CD4-positive, alpha-beta memory T cell (primary cell): ENCODE results near the gene OCRL. TPM values are rescaled to one million over a fixed set of nuclear protein-coding genes. Genes with fewer than 3 reads are reported as not detected.

Source experiments
- CTCF ChIA-PET: fragments of 350-600 bp; sonication (Branson Sonifier 250); formaldehyde crosslinking; loops from one replicate; lab custom pipeline; 2021; ENCODE audit warnings: inconsistent platforms; ENCODE audit not compliant: partially characterized antibody; lab: Charles Lee
- POLR2A ChIA-PET: fragments of 350-600 bp; sonication (Branson Sonifier 250); formaldehyde crosslinking; loops from one replicate; lab custom pipeline; 2021; ENCODE audit not compliant: partially characterized antibody; lab: Charles Lee
- DNase-seq, 5 donors: peaks; one replicate each; pipeline versions ENCODE4 v3.0.0 to v3.0.0-alpha.2; 2020 to 2022; ENCODE audit warnings: mixed read lengths in 1 of 5
- H3K27ac ChIP-seq: one replicate; pipeline ENCODE4 v1.7.0; 2013; ENCODE audit warnings: low read depth, low read length
- H3K27me3 ChIP-seq: 2 replicates; pipeline ENCODE4 v1.7.0; 2013; ENCODE audit warnings: mild to moderate bottlenecking, low read length, moderate library complexity; ENCODE audit not compliant: insufficient read depth
- H3K36me3 ChIP-seq: 2 replicates; pipeline ENCODE4 v1.7.0; 2013; ENCODE audit warnings: mild to moderate bottlenecking, low read length, moderate library complexity; ENCODE audit not compliant: insufficient read depth
- H3K4me1 ChIP-seq: 2 replicates; pipeline ENCODE4 v1.7.0; 2013; ENCODE audit warnings: mild to moderate bottlenecking, low read length, moderate library complexity; ENCODE audit not compliant: insufficient read depth
- H3K4me3 ChIP-seq, 2 donors: one replicate each; pipeline ENCODE4 v1.7.0; 2013; ENCODE audit warnings: low read length in 2 of 2, mild to moderate bottlenecking in 1 of 2
- H3K9me3 ChIP-seq, 2 donors: one replicate each; pipeline ENCODE4 v1.7.0; 2013; ENCODE audit warnings: low read length in 2 of 2, control low read depth in 1 of 2; ENCODE audit not compliant: control insufficient read depth in 1 of 2
- H3K27ac Mint-ChIP-seq, 7 donors: one replicate each; pipeline ENCODE4 v1.8.0; 2020 to 2021; ENCODE audit warnings: mixed read lengths in 7 of 7, mild to moderate bottlenecking in 6 of 7, inconsistent platforms in 3 of 7, moderate library complexity in 3 of 7
- H3K27me3 Mint-ChIP-seq, 2 donors: one replicate each; pipeline ENCODE4 v1.8.0; 2020 to 2021; ENCODE audit warnings: mixed read lengths in 2 of 2
- H3K36me3 Mint-ChIP-seq, 2 donors: one replicate each; pipeline ENCODE4 v1.8.0; 2020 to 2021; ENCODE audit warnings: mixed read lengths in 2 of 2, inconsistent platforms in 1 of 2, mild to moderate bottlenecking in 1 of 2
- H3K4me1 Mint-ChIP-seq, 4 donors: one replicate each; pipeline ENCODE4 v1.8.0; 2020 to 2021; ENCODE audit warnings: mixed read lengths in 4 of 4, mild to moderate bottlenecking in 1 of 4
- H3K4me3 Mint-ChIP-seq, 8 donors: one replicate each; pipeline ENCODE4 v1.8.0; 2020 to 2021; ENCODE audit warnings: mixed read lengths in 8 of 8, mild to moderate bottlenecking in 7 of 8, moderate library complexity in 6 of 8, inconsistent platforms in 3 of 8
- H3K9me3 Mint-ChIP-seq, 8 donors: one replicate each; pipeline ENCODE4 v1.8.0; 2020 to 2021; ENCODE audit warnings: mixed read lengths in 8 of 8, mild to moderate bottlenecking in 5 of 8, inconsistent platforms in 3 of 8, moderate library complexity in 1 of 8
- intact Hi-C: fragments of 100-400 bp; cut with micrococcal nuclease; formaldehyde crosslinking; loops from one replicate; pipeline ENCODE4 v1.15.1; 2023
- polyA plus RNA-seq, 2 donors: library from polyadenylated mRNA; unstranded; fragments of 300-500 nt; fragmentation: Illumina TruSeq; gene quantifications; one replicate each; pipeline ENCODE4 v1.2.3, GENCODE V29; 2021
- total RNA-seq, 2 experiments: library from RNA; stranded (reverse); gene quantifications; one replicate each; pipeline ENCODE4 v1.2.3, GENCODE V29; 2021

OCRL gene
- total and polyA plus RNA-seq, 4 experiments from 2014 or later = 0.99 to 2.4 (median 2.0) TPM; not detected in 1

DNA sequence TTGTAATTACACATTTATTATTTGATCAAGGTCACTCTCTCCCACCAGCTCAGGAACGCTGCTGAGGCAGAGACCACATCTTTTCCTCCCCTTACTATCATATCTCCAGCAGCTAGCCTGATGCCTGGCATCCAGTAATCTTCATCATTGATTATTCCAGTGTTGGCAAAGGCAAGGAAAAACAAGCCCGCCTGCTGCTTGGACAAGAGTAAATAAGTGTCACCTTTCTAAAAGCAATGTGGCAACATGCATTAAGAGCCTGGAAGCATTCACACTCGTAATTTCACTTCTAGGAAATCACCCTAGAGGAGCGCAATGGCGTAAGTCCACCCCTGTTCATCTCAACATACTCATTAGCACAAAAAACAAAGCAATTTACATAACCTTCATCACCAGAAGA is 59.9 kb downstream of the OCRL start:
- no peaks in the 10 kb centered on the region for H3K9me3 ChIP-seq
- H3K4me1 ChIP-seq = peaks cover 11% of the 10 kb centered on the region
- H3K4me3 ChIP-seq = no peak overlapping the region
- no peaks in the 10 kb centered on the region for H3K36me3 ChIP-seq
- no peak overlapping the region for H3K27ac ChIP-seq
- CTCF ChIA-PET = interaction anchor here (1.5 to 1.9 kb wide), 2 partner anchors 18 to 461 kb away, joined by 3 to 6 read pairs; no protein-coding TSS in a partner anchor
- no peaks in the 10 kb centered on the region for H3K36me3 Mint-ChIP-seq
- H3K4me1 Mint-ChIP-seq = peaks cover 5 to 16% (median 11%) of the 10 kb centered on the region in 4 donors
- DNase-seq = no peak
- H3K4me3 Mint-ChIP-seq = no peak overlapping the region
- H3K27me3 Mint-ChIP-seq = no peaks in the 10 kb centered on the region
- POLR2A ChIA-PET = no interaction called here
- H3K27me3 ChIP-seq = no peaks in the 10 kb centered on the region
- H3K9me3 Mint-ChIP-seq = no peaks in the 10 kb centered on the region
- intact Hi-C loops = loop anchor here (5.0 kb wide), 1 partner anchor 1317 kb away; no protein-coding TSS in a partner anchor
- H3K27ac Mint-ChIP-seq = no peak overlapping the region

DNA sequence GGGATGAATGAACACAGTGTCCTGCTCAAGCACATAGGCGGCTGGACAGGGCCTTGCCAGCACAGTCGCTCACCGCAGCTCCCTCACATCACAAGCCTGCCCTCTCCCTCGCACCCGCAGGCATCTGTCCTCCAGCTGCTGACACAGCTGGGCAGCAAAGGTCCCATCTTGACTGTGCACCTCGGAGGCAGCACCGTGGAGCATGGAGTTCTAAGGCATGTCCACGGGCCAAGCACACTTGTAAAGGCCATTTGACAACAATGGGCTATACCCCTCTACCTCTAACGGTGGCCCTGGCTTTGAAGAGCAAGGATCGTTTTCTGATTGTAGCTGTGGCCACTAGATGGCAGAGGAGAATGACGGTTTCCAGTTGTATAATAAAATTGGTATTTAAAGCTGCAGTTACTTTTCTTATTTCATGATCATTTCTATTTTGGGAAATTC is 60.9 kb downstream of the OCRL start:
- H3K27ac ChIP-seq = no peak overlapping the region
- ChIA-PET CTCF (interaction anchor here (0.7 to 1.9 kb wide), 5 partner anchors 10 to 468 kb away, joined by 3 to 9 read pairs (median 4); no protein-coding TSS in a partner anchor), POLR2A (interaction anchor here (0.7 kb wide), 1 partner anchor 177 kb away, joined by 3 read pairs; no protein-coding TSS in a partner anchor)
- no peaks in the 10 kb centered on the region for H3K36me3 ChIP-seq
- no peaks in the 10 kb centered on the region for H3K9me3 ChIP-seq
- intact Hi-C loops = loop anchor here (1.0 to 5.0 kb wide), 2 partner anchors 459 to 1316 kb away; no protein-coding TSS in a partner anchor
- H3K4me1 ChIP-seq = peaks cover 12% of the 10 kb centered on the region
- H3K4me3 ChIP-seq = no peak overlapping the region
- Mint-ChIP-seq H3K4me1 (peaks cover 5 to 21% (median 15%) of the 10 kb centered on the region in 4 donors), H3K27me3 (no peaks in the 10 kb centered on the region), H3K4me3 (no peak overlapping the region), H3K27ac (peak overlapping the region in 1 of 7 donors; percentile 0), H3K9me3 (no peaks in the 10 kb centered on the region), H3K36me3 (no peaks in the 10 kb centered on the region)
- no peaks in the 10 kb centered on the region for H3K27me3 ChIP-seq
- peak in 3 of 5 donors; percentile 9 to 21 (median 17) for DNase-seq

DNA sequence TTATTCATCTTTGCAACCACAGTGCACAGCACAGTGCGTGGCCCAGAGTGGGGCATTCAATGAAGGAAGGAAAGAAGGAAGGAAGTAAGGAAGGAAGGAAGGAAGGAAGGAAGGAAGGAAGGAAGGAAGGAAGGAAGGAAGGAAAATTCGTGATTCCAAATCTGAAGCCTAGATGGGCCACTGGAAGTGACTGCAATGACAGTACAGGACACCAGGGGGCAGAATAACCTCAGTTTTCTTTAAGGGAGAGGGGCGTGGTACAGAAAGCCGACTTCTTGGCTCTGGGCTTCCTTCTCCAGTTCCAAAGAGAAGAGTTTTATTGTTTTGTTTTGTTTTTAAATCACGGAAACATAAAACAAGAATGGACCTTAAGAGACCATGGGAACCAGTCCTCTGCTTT is 66.9 kb downstream of the OCRL start:
- H3K36me3 Mint-ChIP-seq = no peaks in the 10 kb centered on the region
- intact Hi-C loops = loop anchor here (1.0 to 5.0 kb wide), 5 partner anchors 118 to 1295 kb away; partner anchors contain the start of gene ENOX2
- H3K4me1 Mint-ChIP-seq = peaks cover 2 to 25% (median 18%) of the 10 kb centered on the region in 4 donors
- Histone ChIP-seq H3K4me3 (no peak overlapping the region), H3K4me1 (peaks cover 12% of the 10 kb centered on the region), H3K27ac (no peak overlapping the region), H3K36me3 (no peaks in the 10 kb centered on the region), H3K27me3 (no peaks in the 10 kb centered on the region), H3K9me3 (no peaks in the 10 kb centered on the region)
- no peaks in the 10 kb centered on the region for H3K9me3 Mint-ChIP-seq
- H3K4me3 Mint-ChIP-seq = peak overlapping the region in 1 of 8 donors; percentile 39
- ChIA-PET POLR2A (interaction anchor here (0.6 kb wide), 1 partner anchor 581 kb away, joined by 3 read pairs; no protein-coding TSS in a partner anchor), CTCF (interaction anchor here (1.3 to 3.7 kb wide), 2 partner anchors 119 to 454 kb away, joined by 6 to 16 read pairs; no protein-coding TSS in a partner anchor)
- peak; percentile 48 to 65 (median 58) for DNase-seq
- H3K27me3 Mint-ChIP-seq = no peaks in the 10 kb centered on the region
- peak overlapping the region in 1 of 7 donors; percentile 50 for H3K27ac Mint-ChIP-seq

DNA sequence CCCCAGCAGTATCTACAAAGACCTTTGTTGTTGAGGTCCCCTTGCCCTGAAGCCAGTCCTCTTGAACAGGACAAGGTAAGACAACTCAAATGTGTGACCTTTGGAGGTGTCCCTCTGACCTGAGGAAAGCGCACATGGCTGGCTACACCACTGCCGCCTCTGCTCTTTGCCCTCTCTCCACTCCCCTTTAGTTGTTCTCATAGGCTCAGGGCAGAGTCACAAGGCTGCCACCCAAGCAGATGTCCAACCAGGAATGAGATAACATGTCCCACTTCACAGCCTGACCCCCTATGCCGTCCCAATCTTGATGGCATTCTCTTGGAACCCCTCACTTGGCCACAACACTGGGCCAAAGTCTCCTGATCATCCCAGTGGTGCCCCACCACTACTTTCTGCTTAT is 68.4 kb downstream of the OCRL start:
- H3K9me3 Mint-ChIP-seq = no peaks in the 10 kb centered on the region
- H3K27me3 ChIP-seq = no peaks in the 10 kb centered on the region
- no peaks in the 10 kb centered on the region for H3K36me3 Mint-ChIP-seq
- DNase-seq = no peak
- no peak overlapping the region for H3K4me3 ChIP-seq
- CTCF ChIA-PET = interaction anchor here (0.8 to 2.2 kb wide), 3 partner anchors 12 to 452 kb away, joined by 3 to 9 read pairs (median 5); no protein-coding TSS in a partner anchor
- H3K27me3 Mint-ChIP-seq = no peaks in the 10 kb centered on the region
- peaks cover 14% of the 10 kb centered on the region for H3K4me1 ChIP-seq
- no peaks in the 10 kb centered on the region for H3K36me3 ChIP-seq
- no peaks in the 10 kb centered on the region for H3K9me3 ChIP-seq
- H3K4me3 Mint-ChIP-seq = no peak overlapping the region
- intact Hi-C loops = loop anchor here (5.0 kb wide), 1 partner anchor 1294 kb away; the partner anchor contains the start of gene ENOX2
- no peak overlapping the region for H3K27ac Mint-ChIP-seq
- POLR2A ChIA-PET = no interaction called here
- H3K4me1 Mint-ChIP-seq = peaks cover 2 to 26% (median 19%) of the 10 kb centered on the region in 4 donors
- H3K27ac ChIP-seq = no peak overlapping the region

DNA sequence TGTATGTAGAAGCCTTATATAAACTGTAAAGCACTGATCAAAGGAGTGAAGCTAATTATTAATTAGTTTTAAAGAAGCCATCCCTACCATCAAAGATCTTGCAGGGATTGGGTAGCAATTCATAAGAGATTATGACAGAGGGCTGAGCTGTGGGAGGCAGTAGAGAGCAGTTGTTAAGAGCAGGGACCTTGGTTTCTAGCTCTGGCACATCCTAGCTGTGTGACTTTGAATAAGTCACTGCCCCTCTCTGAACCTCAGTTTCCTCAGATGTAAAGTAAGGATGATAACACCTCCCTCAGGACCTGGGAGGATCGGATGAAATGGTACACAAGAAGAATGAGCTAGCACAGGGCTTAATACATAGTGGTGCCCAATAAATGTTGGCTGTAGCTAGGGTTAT is 69.3 kb downstream of the OCRL start:
- no peaks in the 10 kb centered on the region for H3K9me3 Mint-ChIP-seq
- intact Hi-C loops = loop anchor here (5.0 kb wide), 1 partner anchor 1293 kb away; the partner anchor contains the start of gene ENOX2
- no peak overlapping the region for H3K27ac ChIP-seq
- H3K4me1 Mint-ChIP-seq = peaks cover 6 to 24% (median 18%) of the 10 kb centered on the region in 4 donors
- DNase-seq = no peak
- peaks cover 18% of the 10 kb centered on the region for H3K4me1 ChIP-seq
- H3K4me3 Mint-ChIP-seq = no peak overlapping the region
- H3K36me3 ChIP-seq = no peaks in the 10 kb centered on the region
- ChIA-PET POLR2A (no interaction called here), CTCF (interaction anchor here (0.6 to 2.2 kb wide), 5 partner anchors 27 to 565 kb away, joined by 3 to 9 read pairs (median 4); no protein-coding TSS in a partner anchor)
- no peaks in the 10 kb centered on the region for H3K9me3 ChIP-seq
- H3K27ac Mint-ChIP-seq = no peak overlapping the region
- no peak overlapping the region for H3K4me3 ChIP-seq
- H3K27me3 ChIP-seq = no peaks in the 10 kb centered on the region
- no peaks in the 10 kb centered on the region for H3K27me3 Mint-ChIP-seq
- no peaks in the 10 kb centered on the region for H3K36me3 Mint-ChIP-seq

DNA sequence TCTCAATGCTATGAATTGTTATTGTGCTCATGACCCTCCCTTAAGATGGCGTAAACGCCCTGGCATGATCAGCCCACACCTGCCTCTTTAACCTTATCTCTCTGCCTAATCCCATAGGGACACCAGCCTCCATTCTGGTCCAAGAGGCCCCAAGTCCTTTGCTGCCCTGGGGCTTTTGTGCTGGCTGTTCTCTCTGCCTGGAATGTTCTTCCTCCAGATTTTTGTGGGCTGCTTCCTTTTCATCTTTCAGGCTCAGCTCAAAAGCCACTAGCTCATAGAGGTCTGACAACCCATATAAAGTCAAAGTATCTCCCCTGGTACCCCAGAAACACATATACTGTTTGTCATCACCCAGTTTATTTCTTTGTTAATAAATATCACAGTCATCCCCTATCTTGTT is 72.3 kb downstream of the OCRL start:
- H3K4me1 Mint-ChIP-seq = peaks cover 6 to 9% (median 7%) of the 10 kb centered on the region in 4 donors
- H3K36me3 ChIP-seq = no peaks in the 10 kb centered on the region
- H3K27ac Mint-ChIP-seq = peak overlapping the region in 3 of 7 donors; percentile 32 to 60 (median 38)
- H3K27me3 Mint-ChIP-seq = no peaks in the 10 kb centered on the region
- intact Hi-C loops = no loop called here
- H3K36me3 Mint-ChIP-seq = no peaks in the 10 kb centered on the region
- CTCF ChIA-PET = interaction anchor here (1.0 kb wide), 1 partner anchor 448 kb away, joined by 3 read pairs; no protein-coding TSS in a partner anchor
- POLR2A ChIA-PET = no interaction called here
- no peak overlapping the region for H3K4me3 Mint-ChIP-seq
- DNase-seq = no peak
- no peak overlapping the region for H3K4me3 ChIP-seq
- H3K4me1 ChIP-seq = peaks cover 12% of the 10 kb centered on the region
- H3K9me3 ChIP-seq = no peaks in the 10 kb centered on the region
- no peaks in the 10 kb centered on the region for H3K27me3 ChIP-seq
- no peak overlapping the region for H3K27ac ChIP-seq
- peaks cover 0 to 3% (median 0%) of the 10 kb centered on the region in 8 donors for H3K9me3 Mint-ChIP-seq

DNA sequence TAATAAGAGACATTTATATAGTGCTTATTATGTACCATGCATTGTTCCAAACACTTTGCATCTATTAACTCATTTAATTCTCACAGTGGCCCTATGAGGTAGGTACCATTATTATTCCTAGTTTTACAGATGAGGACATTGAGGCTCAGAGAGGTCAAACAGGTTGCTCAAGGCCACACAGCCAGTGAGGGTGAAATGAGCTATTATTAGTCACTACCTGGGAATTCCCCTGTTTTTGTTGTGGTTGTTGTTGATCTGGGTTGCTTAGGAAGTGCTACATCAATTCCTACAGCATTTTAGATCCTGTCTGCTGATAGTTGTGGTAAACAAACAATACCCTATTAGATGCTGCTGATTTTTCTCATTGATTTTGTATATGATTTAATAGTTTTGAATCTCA is 73.5 kb downstream of the OCRL start:
- H3K9me3 Mint-ChIP-seq = peaks cover 0 to 3% (median 0%) of the 10 kb centered on the region in 8 donors
- Histone ChIP-seq H3K27ac (no peak overlapping the region), H3K4me3 (no peak overlapping the region), H3K9me3 (no peaks in the 10 kb centered on the region), H3K36me3 (no peaks in the 10 kb centered on the region), H3K27me3 (no peaks in the 10 kb centered on the region), H3K4me1 (peaks cover 12% of the 10 kb centered on the region)
- H3K4me1 Mint-ChIP-seq = peaks cover 5 to 9% (median 7%) of the 10 kb centered on the region in 4 donors
- intact Hi-C loops = no loop called here
- ChIA-PET CTCF (no interaction called here), POLR2A (no interaction called here)
- H3K27ac Mint-ChIP-seq = peak overlapping the region in 6 of 7 donors; percentile 36 to 83 (median 58)
- DNase-seq = peak; percentile 28 to 55 (median 39)
- no peak overlapping the region for H3K4me3 Mint-ChIP-seq
- no peaks in the 10 kb centered on the region for H3K36me3 Mint-ChIP-seq
- no peaks in the 10 kb centered on the region for H3K27me3 Mint-ChIP-seq
